WTC11 (cell line): ENCODE data around the gene JUP. TPM values are rescaled to one million over a fixed set of nuclear protein-coding genes. Genes with fewer than 3 reads are reported as not detected.

Experiments used
- ATAC-seq: fragments of 200-7000 bp; cut with Tn5 transposase; 2 replicates; pipeline ENCODE4 v1.10.0; 2021; ENCODE audit warnings: mild to moderate bottlenecking, moderate library complexity
- CTCF ChIA-PET: fragments of 300-600 bp; sonication (Branson Sonifier 250); formaldehyde crosslinking; loops from one replicate; lab custom pipeline; 2021; ENCODE audit warnings: antibody characterized with exemption; lab: Charles Lee
- POLR2A ChIA-PET: fragments of 350-600 bp; sonication (Branson Sonifier 250); formaldehyde crosslinking; loops from one replicate; lab custom pipeline; 2021; ENCODE audit warnings: antibody characterized with exemption; lab: Charles Lee
- DNase-seq: peaks from one replicate; pipeline ENCODE4 v3.0.0; 2021; ENCODE audit warnings: low spot score
- H3K27ac Mint-ChIP-seq: 2 replicates; pipeline ENCODE4 v1.8.0; 2021; ENCODE audit warnings: mixed read lengths
- H3K27me3 Mint-ChIP-seq: 2 replicates; pipeline ENCODE4 v1.8.0; 2021; ENCODE audit warnings: low read depth, mild to moderate bottlenecking, moderate library complexity, mixed read lengths
- H3K36me3 Mint-ChIP-seq: 2 replicates; pipeline ENCODE4 v1.8.0; 2021; ENCODE audit warnings: mixed read lengths
- H3K4me1 Mint-ChIP-seq: 2 replicates; pipeline ENCODE4 v1.8.0; 2022; ENCODE audit warnings: mixed read lengths
- H3K4me3 Mint-ChIP-seq: 2 replicates; pipeline ENCODE4 v1.8.0; 2021; ENCODE audit warnings: mild to moderate bottlenecking, moderate library complexity, mixed read lengths
- H3K9me3 Mint-ChIP-seq: 2 replicates; pipeline ENCODE4 v1.8.0; 2021; ENCODE audit warnings: mixed read lengths
- CREM ChIP-seq: sonication (generic); formaldehyde crosslinking; IDR thresholded peaks from 2 replicates; pipeline ENCODE4 v1.8.1; 2022; ENCODE audit warnings: mild to moderate bottlenecking, missing genetic modification reagents, moderate library complexity
- FOXP1 ChIP-seq: sonication (generic); formaldehyde crosslinking; IDR thresholded peaks from 2 replicates; pipeline ENCODE4 v1.8.0; 2022; ENCODE audit warnings: missing genetic modification reagents, mild to moderate bottlenecking, moderate library complexity, borderline replicate concordance
- GTF2I ChIP-seq: fragments of 250-450 bp; sonication (Bioruptor Pico); conservative IDR thresholded peaks from 2 replicates; pipeline ENCODE4 v1.4.0; 2021; ENCODE audit warnings: mild to moderate bottlenecking
- KAT7 ChIP-seq: sonication (generic); formaldehyde crosslinking; IDR thresholded peaks from 2 replicates; pipeline ENCODE4 v1.8.1; 2023; ENCODE audit warnings: missing genetic modification reagents, mild to moderate bottlenecking, borderline replicate concordance
- MAX ChIP-seq: sonication (generic); formaldehyde crosslinking; IDR thresholded peaks from 2 replicates; pipeline ENCODE4 v1.8.0; 2022; ENCODE audit warnings: mild to moderate bottlenecking, missing genetic modification reagents
- NR2C2 ChIP-seq: sonication (generic); formaldehyde crosslinking; IDR thresholded peaks from 2 replicates; pipeline ENCODE4 v1.8.0; 2022; ENCODE audit warnings: mild to moderate bottlenecking, missing genetic modification reagents
- PREB ChIP-seq: sonication (generic); formaldehyde crosslinking; IDR thresholded peaks from 2 replicates; pipeline ENCODE4 v1.8.1; 2022; ENCODE audit warnings: mild to moderate bottlenecking, missing genetic modification reagents, moderate library complexity, borderline replicate concordance
- PRRX2 ChIP-seq: fragments of 250-450 bp; sonication (Bioruptor Pico); IDR thresholded peaks from 2 replicates; pipeline ENCODE4 v1.8.0; 2021; ENCODE audit warnings: mild to moderate bottlenecking
- RELA ChIP-seq: sonication (generic); formaldehyde crosslinking; IDR thresholded peaks from 2 replicates; pipeline ENCODE4 v1.8.1; 2022; ENCODE audit warnings: missing genetic modification reagents, mild to moderate bottlenecking, borderline replicate concordance
- SMAD4 ChIP-seq: sonication (generic); formaldehyde crosslinking; IDR thresholded peaks from 2 replicates; pipeline ENCODE4 v1.8.0; 2022; ENCODE audit warnings: mild to moderate bottlenecking, missing genetic modification reagents
- SP1 ChIP-seq: sonication (generic); formaldehyde crosslinking; conservative IDR thresholded peaks from 2 replicates; pipeline ENCODE4 v1.8.1; 2022; ENCODE audit warnings: missing genetic modification reagents
- USF1 ChIP-seq: sonication (generic); formaldehyde crosslinking; IDR thresholded peaks from 2 replicates; pipeline ENCODE4 v1.8.0; 2022; ENCODE audit warnings: mild to moderate bottlenecking, missing genetic modification reagents
- ZBTB21 ChIP-seq: sonication (generic); formaldehyde crosslinking; IDR thresholded peaks from 2 replicates; pipeline ENCODE4 v1.8.1; 2023; ENCODE audit warnings: mild to moderate bottlenecking, missing genetic modification reagents, borderline replicate concordance
- ZNF121 ChIP-seq: sonication (generic); formaldehyde crosslinking; IDR thresholded peaks from 2 replicates; pipeline ENCODE4 v1.8.0; 2023; ENCODE audit warnings: missing genetic modification reagents
- ZNF138 ChIP-seq: sonication (generic); formaldehyde crosslinking; conservative IDR thresholded peaks from 2 replicates; pipeline ENCODE4 v1.8.1; 2022; ENCODE audit warnings: mild to moderate bottlenecking, moderate library complexity, missing genetic modification reagents
- ZNF416 ChIP-seq: fragments of 250-450 bp; sonication (Bioruptor Pico); IDR thresholded peaks from 2 replicates; pipeline ENCODE4 v1.9.0; 2021; ENCODE audit warnings: mild to moderate bottlenecking, inconsistent platforms
- ZNF423 ChIP-seq: fragments of 250-450 bp; sonication (Bioruptor Pico); IDR thresholded peaks from 2 replicates; pipeline ENCODE4 v2.1.2; 2022; ENCODE audit warnings: mild to moderate bottlenecking, moderate library complexity
- total RNA-seq: library from RNA; stranded (reverse); gene quantifications from 3 replicates; pipeline ENCODE4 v1.2.3, GENCODE V29; 2021
- TF ChIP-seq, protein P1 (sequence below): sonication (generic); formaldehyde crosslinking; IDR thresholded peaks from 2 replicates; pipeline ENCODE4 v1.8.1; 2022; ENCODE audit warnings: low read depth, missing genetic modification reagents, borderline replicate concordance
- TF ChIP-seq, protein P2 (sequence below): sonication (generic); formaldehyde crosslinking; conservative IDR thresholded peaks from 2 replicates; pipeline ENCODE4 v1.8.1; 2023; ENCODE audit warnings: mild to moderate bottlenecking, low read depth, missing genetic modification reagents, moderate library complexity
- TF ChIP-seq, protein P3 (sequence below): sonication (generic); formaldehyde crosslinking; IDR thresholded peaks from 2 replicates; pipeline ENCODE4 v1.8.1; 2023; ENCODE audit warnings: mild to moderate bottlenecking, missing genetic modification reagents, moderate library complexity
- TF ChIP-seq, protein P4 (sequence below): sonication (generic); formaldehyde crosslinking; IDR thresholded peaks from 2 replicates; pipeline ENCODE4 v1.8.1; 2022; ENCODE audit warnings: mild to moderate bottlenecking, moderate library complexity, missing genetic modification reagents

Gene JUP
- total RNA-seq, 1 experiment from 2014 or later: 103 TPM

DNA sequence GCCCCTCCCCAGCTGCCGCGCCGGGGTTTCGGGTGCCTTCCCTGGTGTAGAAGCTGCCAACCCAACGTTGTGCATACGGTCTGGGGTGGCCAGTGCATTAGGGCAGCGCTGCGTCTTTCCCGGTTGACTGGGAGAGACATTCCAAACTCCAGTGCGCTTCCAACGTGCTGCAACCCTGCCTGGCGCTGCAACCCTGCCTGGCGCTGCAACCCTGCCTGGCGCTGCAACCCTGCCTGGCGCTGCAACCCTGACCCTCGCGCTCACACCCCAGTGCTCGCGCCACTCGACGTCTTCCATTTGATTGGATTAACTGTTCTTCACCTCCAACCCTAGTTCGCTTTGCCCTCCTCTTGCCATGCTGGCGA, 51.6 kb downstream of the JUP start:
- Mint-ChIP-seq H3K36me3 (no peaks in the 10 kb centered on the region), H3K4me1 (peaks cover 25% of the 10 kb centered on the region), H3K27ac (no peak overlapping the region), H3K4me3 (peak overlapping the region; percentile 75), H3K9me3 (no peaks in the 10 kb centered on the region), H3K27me3 (peaks cover 76% of the 10 kb centered on the region)
- CTCF ChIA-PET: interaction anchor here (0.9 to 3.9 kb wide), 4 partner anchors 50 to 487 kb away, joined by 3 to 37 read pairs (median 6); partner anchors contain the start of gene JUP
- DNase-seq (peak; percentile 65), ATAC-seq (peak; percentile 11)
- TF ChIP-seq NR2C2 (CRISPR knock-in tag): no peak
- 0 out of 2 replicates have a peak, but pooled peaks have one; percentile 6 for TF ChIP-seq CREM
- TF ChIP-seq PREB (CRISPR knock-in tag): no peak
- TF ChIP-seq, protein P1, sequence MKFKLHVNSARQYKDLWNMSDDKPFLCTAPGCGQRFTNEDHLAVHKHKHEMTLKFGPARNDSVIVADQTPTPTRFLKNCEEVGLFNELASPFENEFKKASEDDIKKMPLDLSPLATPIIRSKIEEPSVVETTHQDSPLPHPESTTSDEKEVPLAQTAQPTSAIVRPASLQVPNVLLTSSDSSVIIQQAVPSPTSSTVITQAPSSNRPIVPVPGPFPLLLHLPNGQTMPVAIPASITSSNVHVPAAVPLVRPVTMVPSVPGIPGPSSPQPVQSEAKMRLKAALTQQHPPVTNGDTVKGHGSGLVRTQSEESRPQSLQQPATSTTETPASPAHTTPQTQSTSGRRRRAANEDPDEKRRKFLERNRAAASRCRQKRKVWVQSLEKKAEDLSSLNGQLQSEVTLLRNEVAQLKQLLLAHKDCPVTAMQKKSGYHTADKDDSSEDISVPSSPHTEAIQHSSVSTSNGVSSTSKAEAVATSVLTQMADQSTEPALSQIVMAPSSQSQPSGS (CRISPR knock-in tag): no peak
- TF ChIP-seq FOXP1 (CRISPR knock-in tag): no peak
- no peak for TF ChIP-seq ZNF121 (CRISPR knock-in tag)
- TF ChIP-seq KAT7 (CRISPR knock-in tag): no peak
- TF ChIP-seq RELA (CRISPR knock-in tag): no peak
- TF ChIP-seq ZBTB21: peak; percentile 23; the same call in 1 of the 2 replicates
- 0 out of 2 replicates have a peak, but pooled peaks have one; percentile 22 for TF ChIP-seq GTF2I
- TF ChIP-seq PRRX2 (CRISPR knock-in tag): no peak
- TF ChIP-seq, protein P2, sequence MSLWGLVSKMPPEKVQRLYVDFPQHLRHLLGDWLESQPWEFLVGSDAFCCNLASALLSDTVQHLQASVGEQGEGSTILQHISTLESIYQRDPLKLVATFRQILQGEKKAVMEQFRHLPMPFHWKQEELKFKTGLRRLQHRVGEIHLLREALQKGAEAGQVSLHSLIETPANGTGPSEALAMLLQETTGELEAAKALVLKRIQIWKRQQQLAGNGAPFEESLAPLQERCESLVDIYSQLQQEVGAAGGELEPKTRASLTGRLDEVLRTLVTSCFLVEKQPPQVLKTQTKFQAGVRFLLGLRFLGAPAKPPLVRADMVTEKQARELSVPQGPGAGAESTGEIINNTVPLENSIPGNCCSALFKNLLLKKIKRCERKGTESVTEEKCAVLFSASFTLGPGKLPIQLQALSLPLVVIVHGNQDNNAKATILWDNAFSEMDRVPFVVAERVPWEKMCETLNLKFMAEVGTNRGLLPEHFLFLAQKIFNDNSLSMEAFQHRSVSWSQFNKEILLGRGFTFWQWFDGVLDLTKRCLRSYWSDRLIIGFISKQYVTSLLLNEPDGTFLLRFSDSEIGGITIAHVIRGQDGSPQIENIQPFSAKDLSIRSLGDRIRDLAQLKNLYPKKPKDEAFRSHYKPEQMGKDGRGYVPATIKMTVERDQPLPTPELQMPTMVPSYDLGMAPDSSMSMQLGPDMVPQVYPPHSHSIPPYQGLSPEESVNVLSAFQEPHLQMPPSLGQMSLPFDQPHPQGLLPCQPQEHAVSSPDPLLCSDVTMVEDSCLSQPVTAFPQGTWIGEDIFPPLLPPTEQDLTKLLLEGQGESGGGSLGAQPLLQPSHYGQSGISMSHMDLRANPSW (CRISPR knock-in tag): 0 out of 2 replicates have a peak, but pooled peaks have one; percentile 20
- TF ChIP-seq SP1 (CRISPR knock-in tag): no peak
- 0 out of 2 replicates have a peak, but pooled peaks have one; percentile 6 for TF ChIP-seq USF1 (CRISPR knock-in tag)
- TF ChIP-seq ZNF138 (CRISPR knock-in tag): no peak
- TF ChIP-seq, protein P3, sequence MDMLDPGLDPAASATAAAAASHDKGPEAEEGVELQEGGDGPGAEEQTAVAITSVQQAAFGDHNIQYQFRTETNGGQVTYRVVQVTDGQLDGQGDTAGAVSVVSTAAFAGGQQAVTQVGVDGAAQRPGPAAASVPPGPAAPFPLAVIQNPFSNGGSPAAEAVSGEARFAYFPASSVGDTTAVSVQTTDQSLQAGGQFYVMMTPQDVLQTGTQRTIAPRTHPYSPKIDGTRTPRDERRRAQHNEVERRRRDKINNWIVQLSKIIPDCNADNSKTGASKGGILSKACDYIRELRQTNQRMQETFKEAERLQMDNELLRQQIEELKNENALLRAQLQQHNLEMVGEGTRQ: 0 out of 2 replicates have a peak, but pooled peaks have one; percentile 11
- TF ChIP-seq MAX (CRISPR knock-in tag): peak; percentile 64
- TF ChIP-seq SMAD4 (CRISPR knock-in tag): no peak
- no peak for TF ChIP-seq ZNF423 (CRISPR knock-in tag)
- TF ChIP-seq ZNF416 (CRISPR knock-in tag): no peak
- TF ChIP-seq, protein P4, sequence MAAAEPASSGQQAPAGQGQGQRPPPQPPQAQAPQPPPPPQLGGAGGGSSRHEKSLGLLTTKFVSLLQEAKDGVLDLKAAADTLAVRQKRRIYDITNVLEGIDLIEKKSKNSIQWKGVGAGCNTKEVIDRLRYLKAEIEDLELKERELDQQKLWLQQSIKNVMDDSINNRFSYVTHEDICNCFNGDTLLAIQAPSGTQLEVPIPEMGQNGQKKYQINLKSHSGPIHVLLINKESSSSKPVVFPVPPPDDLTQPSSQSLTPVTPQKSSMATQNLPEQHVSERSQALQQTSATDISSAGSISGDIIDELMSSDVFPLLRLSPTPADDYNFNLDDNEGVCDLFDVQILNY (CRISPR knock-in tag): no peak
- POLR2A ChIA-PET: interaction anchor here (0.9 to 3.4 kb wide), 2 partner anchors 51 to 78 kb away, joined by 5 to 15 read pairs; partner anchors contain the start of genes FKBP10 and JUP
